AG20443 (cell line): Measurements from ENCODE around the gene PPARA.
"Not testable (repeated sequence)": the region's sequence is repeated elsewhere in the genome, so short reads cannot be mapped to it uniquely, and the experiment has no call there.

Experiments used
- DNase-seq: peaks from one replicate; pipeline ENCODE4 v3.0.0; 2012; ENCODE audit warnings: low spot score, mixed read lengths

The PPARA gene

DNA sequence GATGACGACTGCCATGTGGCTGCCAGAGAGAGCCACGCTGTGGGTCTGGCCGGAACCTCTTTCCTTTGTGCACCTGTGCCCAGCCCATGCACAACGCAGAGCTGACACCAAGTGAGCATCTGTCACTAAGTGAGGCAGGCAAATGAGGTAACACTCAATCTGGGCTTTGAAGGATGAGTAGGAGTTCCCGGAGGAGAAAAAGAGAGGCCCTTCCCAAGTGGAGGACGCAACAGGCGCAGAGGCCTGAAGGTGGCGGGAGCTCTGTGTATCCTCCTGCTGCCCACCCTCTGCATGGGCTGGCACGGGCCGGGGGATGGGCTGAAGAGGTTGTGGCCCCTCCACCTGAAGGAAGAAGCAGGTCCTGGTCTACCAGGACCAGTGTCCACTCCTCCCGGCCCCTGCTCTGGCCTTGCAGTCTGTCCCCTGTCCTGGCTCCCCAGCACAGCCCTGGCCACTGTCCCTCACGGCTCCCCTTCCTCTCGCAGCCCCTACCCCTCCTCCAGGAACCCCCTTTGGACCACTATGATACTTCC lies 23.4 kb upstream of the PPARA start:
- no peak for DNase-seq

GRCh38 chr22:46127556-46127955 lies 22.8 kb upstream of the PPARA start:
- DNase-seq: no peak

- DNase-seq: no peak
Observed at GRCh38 chr22:46128606-46129005, 21.7 kb upstream of the PPARA start.

- no peak for DNase-seq
Observed at GRCh38 chr22:46129390-46130041, 20.8 kb upstream of the PPARA start.

DNA sequence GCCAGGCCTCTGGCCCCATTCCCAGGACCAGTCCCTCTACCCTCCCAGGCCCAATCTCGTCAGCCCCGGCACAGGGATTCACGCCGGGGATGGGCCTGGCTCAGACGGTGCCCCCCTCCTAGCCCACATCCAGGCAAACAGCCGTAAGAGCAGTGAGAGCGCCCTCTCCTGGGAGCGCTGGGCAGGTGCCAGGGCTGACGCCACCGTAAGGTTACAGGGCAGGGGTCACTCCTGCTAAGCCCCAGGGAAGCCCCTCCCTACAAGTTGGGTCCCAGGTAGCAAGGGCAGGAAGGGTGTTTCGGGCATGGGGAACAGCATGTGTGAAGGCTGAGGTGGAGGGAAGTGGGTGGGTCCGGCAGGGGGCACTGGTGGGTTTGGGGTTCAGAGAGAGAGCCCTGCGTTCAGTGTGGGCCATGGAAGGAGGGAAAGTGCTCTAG lies 19.2 kb upstream of the PPARA start:
- DNase-seq: no peak

DNA sequence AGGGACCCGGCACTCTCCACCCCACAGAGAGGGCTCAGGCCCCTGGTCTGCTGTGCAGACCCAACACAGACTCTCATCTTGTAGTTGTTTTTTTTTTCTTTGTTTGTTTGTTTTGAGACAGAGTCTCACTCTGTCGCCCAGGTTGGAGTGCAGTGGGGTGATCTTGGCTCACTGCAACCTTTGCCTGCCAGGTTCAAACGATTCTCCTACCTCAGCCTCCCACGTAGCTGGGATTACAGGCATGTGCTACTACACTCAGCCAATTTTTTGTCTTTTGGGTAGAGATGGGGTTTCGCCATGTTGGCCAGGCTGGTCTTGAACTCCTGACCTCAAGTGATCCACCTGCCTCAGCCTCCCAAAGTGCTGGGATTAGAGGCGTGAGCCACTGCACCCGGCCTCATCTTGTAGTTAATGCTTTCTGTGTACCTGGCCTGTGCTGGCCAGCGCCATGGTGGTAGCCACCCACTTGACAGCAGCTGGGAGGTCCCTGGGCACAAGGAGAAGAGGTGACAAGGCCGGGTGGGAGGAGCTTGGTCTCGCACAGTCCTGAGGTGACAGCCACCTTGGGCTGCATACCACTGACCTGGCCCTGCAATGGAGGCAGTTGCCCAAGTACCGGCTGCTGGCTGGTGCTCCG lies 18.0 kb upstream of the PPARA start:
- not testable (repeated sequence) for DNase-seq

DNA sequence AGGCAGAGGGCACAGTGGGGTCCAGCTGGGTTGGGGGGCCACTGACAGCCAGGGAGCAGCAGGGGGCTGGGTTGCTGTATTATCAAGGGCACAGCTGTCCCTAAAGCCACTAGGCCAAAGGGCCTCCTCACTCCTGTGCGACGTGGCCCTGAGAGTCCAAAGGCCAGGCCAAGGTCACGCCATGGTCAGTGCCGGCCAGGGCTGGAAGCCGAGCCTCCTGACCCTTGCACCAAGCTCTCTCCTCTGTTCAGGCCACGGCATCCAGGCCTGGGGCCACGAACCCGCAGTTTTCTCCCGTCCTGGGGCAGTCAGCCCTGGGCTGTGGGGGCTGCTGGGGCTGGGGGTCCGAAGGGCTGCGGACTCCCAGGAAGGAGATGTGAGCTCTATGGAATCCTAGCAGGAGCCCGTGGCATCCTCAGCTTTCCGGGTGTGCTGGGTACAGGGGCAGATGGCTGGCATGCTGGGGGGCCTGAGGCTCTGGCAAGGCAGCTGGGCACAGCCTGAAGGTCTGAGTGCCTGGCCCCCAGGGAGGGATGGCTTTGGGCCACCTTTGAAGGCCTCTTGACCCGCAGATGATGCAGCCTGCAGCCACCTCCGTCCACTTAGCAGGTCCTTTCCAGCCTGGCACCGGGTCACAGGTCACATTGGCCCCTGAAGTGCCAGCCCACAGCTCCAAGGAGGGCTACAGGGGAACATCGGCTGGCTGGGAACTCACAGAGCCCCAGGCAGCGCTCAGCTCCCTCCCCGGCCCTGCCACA lies 17.3 kb upstream of the PPARA start:
- DNase-seq: no peak

DNA sequence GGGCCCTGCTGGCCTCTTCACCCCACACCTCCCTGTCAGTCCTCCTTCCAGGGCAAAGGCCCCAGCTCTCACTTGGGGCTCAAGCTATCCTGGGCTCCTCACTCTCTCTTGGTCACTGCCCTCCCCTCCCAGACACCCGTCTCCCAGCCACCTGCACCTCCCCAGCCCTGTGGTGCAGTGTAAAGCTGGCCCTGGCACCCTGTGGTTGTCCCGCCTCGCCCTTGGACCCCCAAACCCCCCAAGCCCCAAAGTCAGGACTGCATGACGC lies 16.8 kb upstream of the PPARA start:
- no peak for DNase-seq

GRCh38 chr22:46134111-46134705 lies 16.1 kb upstream of the PPARA start:
- DNase-seq: no peak

DNA sequence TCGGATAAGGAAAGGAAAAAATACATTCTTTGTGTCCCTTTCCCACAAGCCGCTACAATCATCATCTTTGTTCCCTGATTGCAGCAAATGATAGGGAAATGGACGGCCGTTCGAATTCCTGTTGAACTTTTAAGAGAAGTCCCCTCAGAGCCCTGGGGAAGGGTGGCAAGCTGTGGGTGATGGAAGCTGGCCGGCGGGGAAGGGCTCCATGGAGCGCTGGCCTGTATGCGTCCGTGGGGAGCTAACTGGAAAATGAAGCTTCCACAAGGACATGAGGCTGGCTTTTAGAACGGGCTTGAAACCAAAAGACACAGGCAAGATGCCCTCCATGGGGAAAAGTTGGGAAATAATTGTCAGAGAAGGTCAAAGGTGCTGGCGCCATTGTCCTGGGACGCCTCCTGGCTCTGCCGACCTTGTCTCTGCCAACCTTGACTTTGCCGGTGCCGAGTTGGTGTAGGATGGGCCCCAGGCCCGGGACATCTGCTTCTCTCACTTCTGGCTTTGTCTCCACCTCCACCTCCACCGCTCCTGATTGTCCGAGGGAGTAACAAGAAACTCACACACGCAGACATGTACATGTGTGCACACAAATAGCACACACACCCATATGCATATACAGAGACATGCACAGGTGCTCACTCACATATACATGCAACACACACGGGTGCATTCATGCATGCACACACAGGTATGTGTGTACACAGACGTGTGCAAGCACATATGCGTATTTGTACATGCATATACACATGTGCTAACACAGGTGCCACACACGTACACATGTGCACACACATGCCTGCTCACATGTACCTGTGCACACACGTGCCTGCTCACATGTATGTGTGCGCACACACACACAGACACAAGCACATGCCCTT lies 14.5 kb upstream of the PPARA start:
- DNase-seq: no peak

- DNase-seq: no peak
Observed at GRCh38 chr22:46136486-46137217, 13.7 kb upstream of the PPARA start.

DNA sequence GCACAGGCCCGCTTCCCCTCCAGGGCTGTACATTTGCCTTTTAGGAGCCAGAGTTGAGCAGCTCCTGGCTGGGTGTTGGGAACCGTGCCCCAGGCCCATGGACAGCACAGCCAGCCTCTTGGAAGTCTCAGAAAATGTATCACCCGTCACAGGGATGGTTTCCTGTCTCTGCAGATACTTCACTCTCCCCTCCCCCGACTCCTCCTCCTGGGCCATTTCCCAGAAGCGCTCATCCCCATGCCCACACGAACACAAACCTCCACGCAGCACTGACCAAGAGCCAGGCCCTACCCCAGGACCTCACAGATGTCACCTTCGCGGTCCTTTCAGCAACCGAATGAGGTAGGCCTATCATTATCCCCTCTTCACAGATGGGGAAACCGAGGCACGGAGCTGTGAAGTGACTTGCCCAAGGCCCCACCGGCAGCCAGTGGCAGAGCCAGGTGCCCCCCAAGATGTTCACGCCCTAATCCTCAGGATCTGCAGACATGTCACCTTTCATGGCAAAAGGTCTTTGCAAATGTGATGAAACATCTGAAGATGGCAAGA lies 13.0 kb upstream of the PPARA start:
- no peak for DNase-seq

GRCh38 chr22:46138058-46138797 lies 12.1 kb upstream of the PPARA start:
- no peak for DNase-seq

DNA sequence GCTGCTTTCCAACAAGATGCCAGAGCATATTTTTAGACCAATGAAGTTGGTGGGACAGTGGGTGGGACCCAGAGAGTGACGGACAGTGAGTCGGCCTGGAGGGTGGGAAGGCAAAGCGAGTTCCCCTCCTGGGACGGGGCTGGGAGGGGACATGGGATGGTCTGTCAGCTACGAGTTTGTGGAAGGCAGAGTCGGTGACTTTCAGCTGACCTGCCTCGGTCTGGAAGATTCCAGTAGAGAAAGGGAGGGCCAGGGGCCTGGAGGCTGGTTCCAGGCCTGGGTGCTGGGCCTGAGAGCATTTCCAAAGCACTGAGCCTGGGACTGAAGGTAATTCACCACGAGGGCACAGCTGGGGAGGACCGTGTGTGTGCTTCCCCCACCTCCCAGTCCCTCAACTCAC lies 10.9 kb upstream of the PPARA start:
- not testable (repeated sequence) for DNase-seq

DNA sequence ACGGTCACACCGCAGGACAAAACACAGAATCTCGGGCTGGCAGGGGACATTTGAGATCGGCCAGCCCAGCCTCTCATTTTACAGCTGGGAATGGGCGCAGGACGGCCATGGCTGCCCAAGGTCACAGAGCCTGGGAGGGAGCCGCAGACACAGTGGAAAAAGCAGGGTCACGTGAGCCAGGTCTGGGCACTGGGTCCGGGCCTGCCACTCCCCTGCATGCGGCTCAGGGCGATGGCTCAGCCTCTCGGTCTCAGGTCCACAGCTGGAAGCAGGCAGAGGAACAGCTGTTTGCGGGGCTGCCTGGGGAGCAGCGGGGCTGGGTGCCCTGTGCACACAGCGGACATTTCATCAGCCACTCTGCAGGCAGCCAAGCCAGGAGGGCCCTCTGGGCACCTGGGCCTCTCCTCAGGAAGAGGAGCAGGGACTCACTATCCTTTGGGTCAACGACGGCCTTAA lies 10.4 kb upstream of the PPARA start:
- no peak for DNase-seq

GRCh38 chr22:46140989-46141928 lies 9.1 kb upstream of the PPARA start:
- no peak for DNase-seq

DNA sequence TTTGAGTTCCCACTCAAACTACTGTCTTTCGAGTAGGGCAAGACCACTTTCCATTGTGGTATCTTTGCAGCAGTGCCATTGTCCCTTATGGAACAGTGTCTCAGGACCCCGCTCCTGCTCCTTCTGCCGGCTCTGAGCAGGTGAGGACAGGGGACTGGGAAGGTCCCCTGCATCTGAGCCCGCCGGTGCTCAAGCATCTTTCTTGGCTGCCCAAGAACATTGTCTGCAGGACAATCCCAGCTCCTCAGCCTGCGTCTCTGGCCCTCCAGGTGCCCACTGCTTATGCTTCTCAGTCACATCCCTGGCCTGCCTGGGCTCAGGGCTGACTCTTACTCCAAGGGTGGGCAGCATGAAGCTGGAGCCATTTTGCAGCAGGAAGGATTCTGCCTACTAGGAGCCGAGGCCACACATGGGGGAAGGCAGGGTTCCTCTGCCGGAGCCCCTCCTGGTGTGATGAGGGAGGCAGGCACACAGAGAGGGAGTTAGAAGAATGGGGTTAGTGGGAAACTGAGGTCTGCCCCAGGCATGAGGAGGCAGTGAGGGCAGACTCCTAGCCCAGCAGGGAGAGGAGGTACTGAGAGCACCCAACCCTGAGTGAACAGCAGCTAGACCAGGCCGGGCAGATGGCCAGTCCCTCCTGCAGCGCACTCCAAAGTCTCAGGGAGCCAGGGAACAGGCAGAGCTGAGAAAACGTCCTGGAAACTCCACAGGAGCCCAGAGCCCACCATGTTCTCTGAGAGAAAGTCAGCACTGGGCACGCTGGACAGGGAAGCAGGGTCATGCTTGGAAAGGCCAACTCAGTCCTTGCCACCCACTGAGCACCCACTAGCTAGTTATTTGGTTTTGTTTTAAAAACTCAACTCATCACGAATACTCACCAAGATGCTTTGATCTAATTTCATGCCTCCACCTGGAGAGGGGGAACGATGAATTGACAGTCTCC lies 7.5 kb upstream of the PPARA start:
- DNase-seq: no peak
